Right hindlimb (tissue), 1 donor: ENCODE data around the gene DEF6.
"Not testable (repeated sequence)": the region's sequence is repeated elsewhere in the genome, so short reads cannot be mapped to it uniquely, and the experiment has no call there.

ENCODE experiments used
- DNase-seq: peaks from one replicate; pipeline ENCODE4 v3.0.0-alpha.2; 2018

The DEF6 gene

DNA sequence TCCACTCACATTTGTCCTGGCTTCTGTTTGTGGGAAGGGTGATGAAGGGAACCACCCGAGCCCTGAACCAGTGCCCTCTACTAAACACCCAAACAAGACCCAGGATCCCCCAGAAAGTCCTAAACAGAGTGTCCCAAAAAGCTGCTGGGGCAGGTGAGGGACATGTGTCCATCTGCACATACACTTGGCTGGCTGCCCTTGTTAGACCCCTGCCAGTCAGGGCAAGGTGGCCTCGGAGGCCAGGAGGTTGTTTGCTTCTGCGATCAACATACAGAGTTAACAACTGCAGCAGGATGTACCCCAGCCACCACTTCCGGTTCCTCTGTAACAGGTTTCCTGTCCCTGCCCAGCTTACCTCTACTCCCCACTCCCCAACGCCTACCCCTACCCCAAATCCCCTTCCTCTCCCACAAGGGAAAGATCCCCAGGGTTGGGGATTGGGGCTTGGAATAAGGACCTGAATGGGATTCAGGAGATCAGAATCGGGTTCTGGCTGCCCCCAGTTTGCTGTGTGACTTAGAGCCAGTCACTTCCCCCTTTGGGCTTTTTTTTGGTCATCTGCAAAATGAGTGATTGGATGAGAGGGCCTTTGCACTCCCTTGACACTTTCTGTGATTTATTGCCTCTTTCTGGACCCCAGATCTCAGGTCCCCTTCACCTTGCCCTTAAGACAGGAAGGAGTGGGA lies 13.9 kb downstream of the DEF6 start:
- no peak for DNase-seq

- DNase-seq = no peak
Observed at GRCh38 chr6:35312076-35312800, 14.6 kb downstream of the DEF6 start.

DNA sequence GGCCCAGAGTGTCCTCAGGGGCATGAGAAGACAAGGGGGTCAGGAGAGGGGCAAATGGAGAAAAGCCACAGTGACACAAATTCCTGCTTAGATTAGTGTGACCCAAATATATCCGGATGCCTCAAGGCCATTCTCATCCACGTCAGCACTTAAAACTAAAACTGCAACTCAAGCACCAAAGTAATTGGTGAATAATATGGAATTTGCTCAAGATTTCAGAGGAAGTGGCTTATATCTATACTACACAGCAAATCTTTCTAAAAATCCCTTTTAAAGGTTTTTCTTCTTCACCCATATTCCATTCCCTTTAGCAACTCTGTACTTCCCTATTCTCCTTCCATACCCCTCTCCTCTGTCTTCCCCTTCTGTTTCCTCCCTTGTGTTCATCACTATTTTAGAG lies 15.2 kb downstream of the DEF6 start:
- DNase-seq = no peak

- DNase-seq = no peak
Observed at GRCh38 chr6:35317483-35318195, 20.0 kb downstream of the DEF6 start.

- DNase-seq = peak; percentile 93
Observed at GRCh38 chr6:35318196-35319171, 20.9 kb downstream of the DEF6 start.

GRCh38 chr6:35319346-35320030 lies 21.9 kb downstream of the DEF6 start:
- DNase-seq = no peak

DNA sequence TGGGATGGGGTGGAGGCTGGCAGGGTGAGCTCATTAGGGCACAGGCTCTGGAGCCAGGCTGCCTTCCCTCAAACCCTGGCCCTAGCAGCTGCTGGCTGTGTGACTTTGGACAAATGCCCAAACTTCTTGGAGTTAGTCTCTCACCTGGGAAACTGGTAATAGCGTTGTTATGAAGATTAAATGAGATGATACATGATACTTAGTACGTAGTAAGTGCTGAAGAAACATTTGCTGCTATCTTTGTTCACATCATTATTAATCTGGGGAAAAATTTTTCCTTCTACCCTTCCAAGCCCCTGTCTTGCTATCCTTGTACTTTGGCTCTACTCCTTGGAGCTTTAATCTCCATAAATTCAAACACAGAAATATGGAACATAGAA lies 22.4 kb downstream of the DEF6 start:
- no peak for DNase-seq

- no peak for DNase-seq
Observed at GRCh38 chr6:35321091-35321490, 23.5 kb downstream of the DEF6 start.

DNA sequence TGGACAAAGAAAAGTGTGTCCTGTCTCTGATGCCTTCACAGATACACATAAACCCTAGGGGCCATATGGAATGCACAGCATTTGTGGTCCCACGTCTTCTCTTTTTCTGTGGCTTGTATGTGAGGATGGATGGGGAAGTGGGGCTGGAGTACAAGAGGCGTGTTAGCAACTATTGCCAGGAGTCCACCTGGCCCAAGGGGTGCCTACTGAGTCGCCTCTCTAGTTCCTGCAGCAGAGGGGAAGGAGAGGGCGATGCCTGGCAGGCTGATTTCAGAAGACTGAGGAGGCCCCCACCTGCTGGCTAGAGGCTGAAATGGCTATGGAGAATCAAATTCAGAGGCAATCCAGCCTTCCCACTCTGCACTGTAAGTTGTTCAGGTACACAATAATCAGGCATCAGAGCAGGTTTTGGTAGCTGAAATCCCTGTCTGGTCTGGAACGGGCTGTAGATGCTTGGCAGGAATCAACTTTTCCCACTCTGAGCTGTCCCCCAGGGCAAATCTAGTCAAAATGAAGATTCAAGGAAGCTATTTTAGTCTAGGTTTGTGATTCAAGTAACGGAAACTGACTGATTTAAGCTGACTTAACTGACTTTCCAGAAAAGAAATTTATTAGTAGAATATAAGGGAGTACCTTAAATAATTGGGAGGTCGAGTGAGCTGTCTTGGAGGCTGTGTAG lies 29.9 kb downstream of the DEF6 start:
- peak; percentile 64 for DNase-seq

- DNase-seq = no peak
Observed at GRCh38 chr6:35328108-35328723, 30.6 kb downstream of the DEF6 start.

DNA sequence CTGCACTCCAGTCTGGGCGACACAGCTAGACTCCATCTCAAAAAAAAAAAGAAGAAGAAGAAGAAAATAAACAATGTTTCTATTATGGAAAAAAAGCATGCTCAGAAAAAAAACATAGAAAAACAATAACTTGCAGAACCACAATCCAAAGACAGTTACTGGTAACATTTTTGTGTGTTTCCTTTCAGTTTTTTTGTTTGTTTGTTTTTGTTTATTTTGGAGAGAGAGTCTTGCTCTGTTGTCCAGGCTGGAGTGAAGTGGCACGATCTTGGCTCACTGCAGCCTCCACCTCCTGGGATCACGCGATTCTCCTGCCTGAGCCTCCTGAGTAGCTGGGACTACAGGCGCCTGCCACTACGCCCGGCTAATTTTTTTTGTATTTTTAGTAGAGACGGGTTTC lies 31.3 kb downstream of the DEF6 start:
- DNase-seq = not testable (repeated sequence)

- DNase-seq = no peak
Observed at GRCh38 chr6:35330541-35331119, 33.0 kb downstream of the DEF6 start.

DNA sequence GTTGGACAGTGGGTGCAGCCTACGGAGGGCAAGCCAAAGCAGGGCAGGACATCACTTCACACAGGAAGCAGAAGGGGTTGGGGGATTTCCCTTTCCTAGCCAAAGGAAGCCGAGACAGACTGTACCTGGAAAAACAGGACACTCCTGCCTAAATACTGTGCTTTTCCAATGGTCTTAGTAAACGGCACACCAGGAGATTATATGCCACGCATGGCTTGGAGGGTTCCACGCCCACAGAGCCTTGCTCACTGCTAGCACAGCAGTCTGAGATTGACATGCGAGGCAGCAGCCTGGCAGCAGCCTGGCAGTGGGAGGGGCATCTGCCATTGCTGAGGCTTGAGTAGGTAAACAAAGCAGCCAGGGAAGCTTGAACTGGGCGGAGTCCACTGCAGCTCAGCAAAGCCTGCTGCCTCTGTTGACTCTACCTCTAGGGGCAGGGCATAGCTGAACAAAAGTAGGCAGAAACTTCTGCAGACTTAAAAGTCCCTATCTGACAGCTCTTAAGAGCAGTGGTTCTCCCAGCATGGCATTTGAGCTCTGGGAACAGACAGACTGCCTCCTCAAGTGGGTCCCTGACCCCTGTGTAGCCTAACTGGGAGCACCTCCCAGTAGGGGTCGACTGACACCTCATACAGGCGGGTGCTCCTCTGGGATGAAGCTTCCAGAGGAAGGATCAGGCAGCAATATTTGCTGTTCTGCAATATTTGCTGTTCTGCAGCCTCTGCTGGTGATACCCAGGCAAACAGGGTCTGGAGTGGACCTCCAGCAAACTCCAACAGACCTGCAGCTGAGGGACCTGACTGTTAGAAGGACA lies 34.7 kb downstream of the DEF6 start:
- DNase-seq = not testable (repeated sequence)

DNA sequence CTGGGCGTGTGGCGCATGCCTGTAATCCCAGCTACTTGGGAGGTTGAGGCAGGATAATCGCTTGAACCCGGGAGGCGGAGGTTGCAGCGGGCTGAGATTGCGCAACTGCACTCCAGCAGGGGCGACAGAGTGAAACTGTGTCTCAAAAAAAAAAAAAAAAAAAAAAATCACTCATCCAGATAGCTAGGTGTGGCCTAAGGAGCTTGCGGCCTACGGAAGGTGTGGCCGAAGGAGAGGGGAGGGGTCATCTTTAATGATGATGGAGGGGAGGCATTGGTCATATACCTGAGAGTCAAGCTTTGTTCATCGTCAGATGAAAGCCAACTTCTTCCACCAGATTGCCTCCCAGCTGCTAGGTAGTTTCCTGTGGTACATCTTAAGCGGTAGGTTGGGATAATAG lies 43.9 kb downstream of the DEF6 start:
- DNase-seq = no peak

GRCh38 chr6:35342258-35343091 lies 44.9 kb downstream of the DEF6 start, which contains the start of gene PPARD:
PPARD (plus strand) TSS chr6:35342558; CDS start chr6:35411088, 68,530 bp downstream.
- DNase-seq = peak; percentile 99

DNA sequence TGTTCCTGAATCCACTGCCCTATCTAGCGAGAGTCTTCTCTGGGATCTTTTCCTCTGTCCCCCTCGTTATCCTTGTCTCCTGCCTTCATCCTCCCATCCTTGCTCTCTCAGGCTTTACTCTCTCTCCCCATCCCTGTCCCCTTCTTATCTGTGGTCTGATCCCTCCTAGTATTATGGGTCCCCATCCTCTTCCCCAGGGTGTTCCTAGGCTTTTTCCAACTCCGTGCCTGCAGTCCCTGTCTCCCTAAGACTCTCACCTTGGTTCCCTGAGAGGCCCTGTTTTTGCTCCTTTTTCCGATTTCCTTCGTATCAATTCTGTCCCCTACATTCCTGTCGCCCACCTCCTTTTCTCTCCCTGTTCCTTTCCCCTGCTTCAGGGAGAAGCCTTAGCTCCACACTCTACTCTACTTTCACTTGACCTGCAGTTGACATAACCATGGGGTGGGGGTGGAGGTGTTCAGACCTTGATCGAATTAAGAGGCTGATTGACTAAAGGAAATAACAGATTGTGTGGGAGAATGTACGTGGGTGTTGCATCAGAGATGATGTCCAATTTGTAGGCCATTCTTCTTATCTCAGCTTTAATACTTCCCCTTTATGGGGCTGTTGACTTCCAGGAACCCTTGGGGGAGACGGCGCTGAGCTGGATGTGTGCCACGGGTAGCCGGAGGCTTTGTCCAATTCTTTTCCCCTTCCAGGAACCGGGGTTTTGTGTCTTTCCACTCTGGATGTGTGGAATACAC lies 45.6 kb downstream of the DEF6 start:
- DNase-seq = peak; percentile 38

GRCh38 chr6:35343835-35344550 lies 46.4 kb downstream of the DEF6 start:
- no peak for DNase-seq
